ENCODE measurements around the gene TUBG1.

Gene TUBG1

DNA sequence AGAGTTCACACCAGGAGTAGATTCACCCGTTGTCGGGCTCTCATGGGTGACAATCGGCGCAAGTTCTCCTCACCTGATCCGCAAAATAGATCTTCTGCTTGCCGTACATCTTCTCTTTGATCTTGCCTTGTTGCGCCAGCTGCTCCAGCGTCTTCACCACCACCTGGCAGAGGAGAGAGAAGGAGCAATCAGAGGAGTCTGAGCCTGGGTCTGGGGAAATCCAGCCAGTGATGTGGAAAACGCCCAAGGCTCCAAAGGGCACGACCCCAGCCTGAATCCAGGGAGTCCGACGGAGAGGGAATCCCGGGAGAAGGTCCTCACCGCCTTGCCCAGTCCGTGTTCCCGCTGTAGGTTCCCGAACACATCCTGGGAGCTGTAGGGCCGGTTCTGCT lies 32.3 kb upstream of the TUBG1 start:
- no peak for TF ChIP-seq ARNTL (CRISPR knock-in tag; IDR thresholded peaks at IDR 0.05; ENCODE audit: borderline replicate concordance, low read depth)
- TF ChIP-seq ZNF565 (CRISPR knock-in tag; conservative IDR thresholded peaks at IDR 0.05; ENCODE audit: low read depth): no peak
- TF ChIP-seq, protein P1, sequence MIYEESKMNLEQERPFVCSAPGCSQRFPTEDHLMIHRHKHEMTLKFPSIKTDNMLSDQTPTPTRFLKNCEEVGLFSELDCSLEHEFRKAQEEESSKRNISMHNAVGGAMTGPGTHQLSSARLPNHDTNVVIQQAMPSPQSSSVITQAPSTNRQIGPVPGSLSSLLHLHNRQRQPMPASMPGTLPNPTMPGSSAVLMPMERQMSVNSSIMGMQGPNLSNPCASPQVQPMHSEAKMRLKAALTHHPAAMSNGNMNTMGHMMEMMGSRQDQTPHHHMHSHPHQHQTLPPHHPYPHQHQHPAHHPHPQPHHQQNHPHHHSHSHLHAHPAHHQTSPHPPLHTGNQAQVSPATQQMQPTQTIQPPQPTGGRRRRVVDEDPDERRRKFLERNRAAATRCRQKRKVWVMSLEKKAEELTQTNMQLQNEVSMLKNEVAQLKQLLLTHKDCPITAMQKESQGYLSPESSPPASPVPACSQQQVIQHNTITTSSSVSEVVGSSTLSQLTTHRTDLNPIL (CRISPR knock-in tag; IDR thresholded peaks at IDR 0.05; ENCODE audit: low read depth): no peak
- TF ChIP-seq, protein P2, sequence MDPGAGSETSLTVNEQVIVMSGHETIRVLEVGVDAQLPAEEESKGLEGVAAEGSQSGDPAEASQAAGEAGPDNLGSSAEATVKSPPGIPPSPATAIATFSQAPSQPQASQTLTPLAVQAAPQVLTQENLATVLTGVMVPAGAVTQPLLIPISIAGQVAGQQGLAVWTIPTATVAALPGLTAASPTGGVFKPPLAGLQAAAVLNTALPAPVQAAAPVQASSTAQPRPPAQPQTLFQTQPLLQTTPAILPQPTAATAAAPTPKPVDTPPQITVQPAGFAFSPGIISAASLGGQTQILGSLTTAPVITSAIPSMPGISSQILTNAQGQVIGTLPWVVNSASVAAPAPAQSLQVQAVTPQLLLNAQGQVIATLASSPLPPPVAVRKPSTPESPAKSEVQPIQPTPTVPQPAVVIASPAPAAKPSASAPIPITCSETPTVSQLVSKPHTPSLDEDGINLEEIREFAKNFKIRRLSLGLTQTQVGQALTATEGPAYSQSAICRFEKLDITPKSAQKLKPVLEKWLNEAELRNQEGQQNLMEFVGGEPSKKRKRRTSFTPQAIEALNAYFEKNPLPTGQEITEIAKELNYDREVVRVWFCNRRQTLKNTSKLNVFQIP (CRISPR knock-in tag; IDR thresholded peaks at IDR 0.05; ENCODE audit: borderline replicate concordance, low read depth): no peak
- peak; percentile 37 for ATAC-seq

DNA sequence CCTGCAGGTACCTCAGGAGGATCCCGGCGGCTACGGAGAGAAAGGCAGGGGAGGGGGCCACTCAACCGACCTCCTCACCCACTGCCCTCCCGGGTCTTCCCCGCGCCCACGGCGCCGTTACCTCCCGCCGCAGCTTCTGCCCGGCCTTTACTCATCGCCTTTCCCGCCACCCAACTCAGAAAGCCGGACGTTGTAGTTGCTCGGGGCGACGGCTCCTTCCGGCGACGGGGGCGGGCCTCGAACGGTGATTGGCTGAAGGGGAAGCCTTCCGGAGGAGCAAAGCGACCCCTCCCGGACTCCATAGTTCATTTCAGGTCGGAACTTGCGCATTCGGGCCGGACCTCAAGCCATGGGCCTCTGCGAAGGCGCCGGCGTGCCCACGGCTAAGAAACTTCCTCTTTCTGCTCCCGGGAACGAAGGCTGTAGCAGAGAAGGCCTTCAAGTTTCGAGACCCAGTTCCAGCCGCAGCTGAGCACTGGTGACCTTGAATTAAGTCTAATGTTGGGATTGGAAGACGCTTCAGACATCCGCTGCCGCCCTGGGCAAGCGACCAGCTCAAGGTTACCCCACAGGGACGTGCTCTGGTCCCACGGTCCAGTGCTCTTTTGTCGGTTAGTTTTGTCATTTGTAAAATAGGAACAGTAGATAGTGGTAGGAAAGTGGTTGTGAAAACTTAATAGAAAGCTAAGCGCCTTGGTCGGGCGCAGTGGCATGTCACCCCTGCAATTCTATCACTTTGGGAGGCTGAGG lies 31.8 kb upstream of the TUBG1 start, which contains the start of gene PSMC3IP:
Gene PSMC3IP, minus strand, starts transcription at position 198 of the 750 bp plus-strand sequence. Its CDS starts 43 bp downstream, at position 155.
- peak; percentile 92 for ATAC-seq

DNA sequence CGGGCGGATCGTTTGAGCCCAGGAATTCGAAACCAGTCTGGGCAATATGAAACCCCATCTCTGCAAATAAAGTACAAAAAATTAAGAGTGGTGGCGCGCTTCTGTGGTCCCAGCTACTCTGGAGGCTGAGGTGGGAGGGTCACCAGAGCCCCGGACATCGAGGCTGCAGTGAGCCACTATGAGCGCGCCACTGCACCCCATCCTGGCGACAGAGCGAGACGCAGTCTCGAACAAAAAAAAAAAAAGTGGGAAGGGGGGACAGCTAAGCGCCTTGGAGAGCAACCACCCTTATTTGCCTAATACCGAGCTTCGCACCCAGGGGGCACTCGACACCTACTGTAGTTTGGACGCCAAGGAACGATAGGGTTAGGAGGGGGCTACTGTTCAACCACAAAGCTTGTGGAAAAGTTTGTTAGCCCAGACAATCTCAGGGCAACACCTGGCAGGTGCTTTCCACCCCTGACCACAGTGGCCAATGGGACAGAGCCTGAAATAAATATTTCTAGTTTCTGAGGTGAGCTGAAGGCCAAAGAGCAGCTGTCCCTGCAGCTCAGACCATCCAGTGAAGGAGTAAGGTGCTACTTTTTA lies 31.1 kb upstream of the TUBG1 start:
- no peak for TF ChIP-seq ZFP30 (CRISPR knock-in tag; IDR thresholded peaks at IDR 0.05)
- no peak for TF ChIP-seq GLIS3 (CRISPR knock-in tag; IDR thresholded peaks at IDR 0.05)
- no peak for TF ChIP-seq CSDC2 (CRISPR knock-in tag; IDR thresholded peaks at IDR 0.05)
- no peak for TF ChIP-seq PPARA (CRISPR knock-in tag; IDR thresholded peaks at IDR 0.05; ENCODE audit: borderline replicate concordance)
- no peak for TF ChIP-seq BACH2 (CRISPR knock-in tag; IDR thresholded peaks at IDR 0.05; ENCODE audit: borderline replicate concordance)
- TF ChIP-seq ARNTL (CRISPR knock-in tag; IDR thresholded peaks at IDR 0.05; ENCODE audit: borderline replicate concordance, low read depth): no peak
- no peak for TF ChIP-seq ZC3H10 (CRISPR knock-in tag; IDR thresholded peaks at IDR 0.05)
- no peak for TF ChIP-seq TCF4 (CRISPR knock-in tag; IDR thresholded peaks at IDR 0.05; ENCODE audit: borderline replicate concordance)
- no peak for TF ChIP-seq ZNF70 (CRISPR knock-in tag; IDR thresholded peaks at IDR 0.05)
- no peak for TF ChIP-seq ZNF8 (CRISPR knock-in tag; IDR thresholded peaks at IDR 0.05)
- ATAC-seq: peak; percentile 78

More for the DNA sequence above, 31.8 kb upstream of the TUBG1 start, which contains the start of gene PSMC3IP:
- TF ChIP-seq TCF4 (CRISPR knock-in tag; IDR thresholded peaks at IDR 0.05; ENCODE audit: borderline replicate concordance) (no peak), ESRRG (CRISPR knock-in tag; IDR thresholded peaks at IDR 0.05) (no peak), ZFP30 (CRISPR knock-in tag; IDR thresholded peaks at IDR 0.05) (no peak), BACH2 (CRISPR knock-in tag; IDR thresholded peaks at IDR 0.05; ENCODE audit: borderline replicate concordance) (no peak), ZFP3 (CRISPR knock-in tag; IDR thresholded peaks at IDR 0.05) (no peak), ZNF8 (CRISPR knock-in tag; IDR thresholded peaks at IDR 0.05) (no peak), SNAI2 (CRISPR knock-in tag; IDR thresholded peaks at IDR 0.05) (no peak), ZC3H10 (CRISPR knock-in tag; IDR thresholded peaks at IDR 0.05) (no peak), ZNF70 (CRISPR knock-in tag; IDR thresholded peaks at IDR 0.05) (no peak), ISL1 (CRISPR knock-in tag; IDR thresholded peaks at IDR 0.05) (no peak), ZNF565 (CRISPR knock-in tag; conservative IDR thresholded peaks at IDR 0.05; ENCODE audit: low read depth) (no peak), ARNTL (CRISPR knock-in tag; IDR thresholded peaks at IDR 0.05; ENCODE audit: borderline replicate concordance, low read depth) (no peak), RARB (CRISPR knock-in tag; IDR thresholded peaks at IDR 0.05) (no peak), CSDC2 (CRISPR knock-in tag; IDR thresholded peaks at IDR 0.05) (no peak), PPARA (CRISPR knock-in tag; IDR thresholded peaks at IDR 0.05; ENCODE audit: borderline replicate concordance) (no peak), GLIS3 (CRISPR knock-in tag; IDR thresholded peaks at IDR 0.05) (no peak), OSR1 (CRISPR knock-in tag; IDR thresholded peaks at IDR 0.05) (no peak)
- TF ChIP-seq, protein P1 (CRISPR knock-in tag; IDR thresholded peaks at IDR 0.05; ENCODE audit: low read depth): no peak
- TF ChIP-seq, protein P3, sequence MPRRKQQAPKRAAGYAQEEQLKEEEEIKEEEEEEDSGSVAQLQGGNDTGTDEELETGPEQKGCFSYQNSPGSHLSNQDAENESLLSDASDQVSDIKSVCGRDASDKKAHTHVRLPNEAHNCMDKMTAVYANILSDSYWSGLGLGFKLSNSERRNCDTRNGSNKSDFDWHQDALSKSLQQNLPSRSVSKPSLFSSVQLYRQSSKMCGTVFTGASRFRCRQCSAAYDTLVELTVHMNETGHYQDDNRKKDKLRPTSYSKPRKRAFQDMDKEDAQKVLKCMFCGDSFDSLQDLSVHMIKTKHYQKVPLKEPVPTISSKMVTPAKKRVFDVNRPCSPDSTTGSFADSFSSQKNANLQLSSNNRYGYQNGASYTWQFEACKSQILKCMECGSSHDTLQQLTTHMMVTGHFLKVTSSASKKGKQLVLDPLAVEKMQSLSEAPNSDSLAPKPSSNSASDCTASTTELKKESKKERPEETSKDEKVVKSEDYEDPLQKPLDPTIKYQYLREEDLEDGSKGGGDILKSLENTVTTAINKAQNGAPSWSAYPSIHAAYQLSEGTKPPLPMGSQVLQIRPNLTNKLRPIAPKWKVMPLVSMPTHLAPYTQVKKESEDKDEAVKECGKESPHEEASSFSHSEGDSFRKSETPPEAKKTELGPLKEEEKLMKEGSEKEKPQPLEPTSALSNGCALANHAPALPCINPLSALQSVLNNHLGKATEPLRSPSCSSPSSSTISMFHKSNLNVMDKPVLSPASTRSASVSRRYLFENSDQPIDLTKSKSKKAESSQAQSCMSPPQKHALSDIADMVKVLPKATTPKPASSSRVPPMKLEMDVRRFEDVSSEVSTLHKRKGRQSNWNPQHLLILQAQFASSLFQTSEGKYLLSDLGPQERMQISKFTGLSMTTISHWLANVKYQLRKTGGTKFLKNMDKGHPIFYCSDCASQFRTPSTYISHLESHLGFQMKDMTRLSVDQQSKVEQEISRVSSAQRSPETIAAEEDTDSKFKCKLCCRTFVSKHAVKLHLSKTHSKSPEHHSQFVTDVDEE (CRISPR knock-in tag; IDR thresholded peaks at IDR 0.05): no peak
- TF ChIP-seq, protein P4, sequence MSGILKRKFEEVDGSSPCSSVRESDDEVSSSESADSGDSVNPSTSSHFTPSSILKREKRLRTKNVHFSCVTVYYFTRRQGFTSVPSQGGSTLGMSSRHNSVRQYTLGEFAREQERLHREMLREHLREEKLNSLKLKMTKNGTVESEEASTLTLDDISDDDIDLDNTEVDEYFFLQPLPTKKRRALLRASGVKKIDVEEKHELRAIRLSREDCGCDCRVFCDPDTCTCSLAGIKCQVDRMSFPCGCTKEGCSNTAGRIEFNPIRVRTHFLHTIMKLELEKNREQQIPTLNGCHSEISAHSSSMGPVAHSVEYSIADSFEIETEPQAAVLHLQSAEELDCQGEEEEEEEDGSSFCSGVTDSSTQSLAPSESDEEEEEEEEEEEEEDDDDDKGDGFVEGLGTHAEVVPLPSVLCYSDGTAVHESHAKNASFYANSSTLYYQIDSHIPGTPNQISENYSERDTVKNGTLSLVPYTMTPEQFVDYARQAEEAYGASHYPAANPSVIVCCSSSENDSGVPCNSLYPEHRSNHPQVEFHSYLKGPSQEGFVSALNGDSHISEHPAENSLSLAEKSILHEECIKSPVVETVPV (CRISPR knock-in tag; IDR thresholded peaks at IDR 0.05): no peak

Data from SK-N-SH treated with all-trans-retinoic acid at 6 μM for 48 hours (cell line).